Caki2 (cell line): ENCODE measurements around the gene APOBEC2. TPM values are rescaled to one million over a fixed set of nuclear protein-coding genes. Genes with fewer than 3 reads are reported as not detected.

ENCODE experiments used
- DNase-seq: peaks from one replicate; pipeline ENCODE4 v3.0.0-alpha.2; 2015; ENCODE audit warnings: low read depth
- in situ Hi-C: cut with HindIII; loops from 2 replicates; pipeline ENCODE4 v1.10.0; 2016; ENCODE audit warnings: low sequenced_read_pairs, low pct_unique_long_range_greater_than_20kb, mixed read lengths
- total RNA-seq: library from RNA; depleted of rRNA; stranded (reverse); fragments of >200 nt; shearing (Covaris generic); gene quantifications from 2 replicates; pipeline ENCODE4 v1.2.3, GENCODE V29; 2014; ENCODE audit warnings: low replicate concordance

The APOBEC2 gene
- total RNA-seq, 1 experiment from 2014 or later, result not detected

- no peak for DNase-seq
- in situ Hi-C loops, result no loop called here
Measured at GRCh38 chr6:41033776-41034175, 19.2 kb upstream of the APOBEC2 start.

- in situ Hi-C loops, result no loop called here
- peak; percentile 13 for DNase-seq
Measured at GRCh38 chr6:41036186-41036585, 16.8 kb upstream of the APOBEC2 start.

- DNase-seq, result peak; percentile 16
- in situ Hi-C loops, result no loop called here
Measured at GRCh38 chr6:41036601-41037000, 16.4 kb upstream of the APOBEC2 start.

- in situ Hi-C loops, result no loop called here
- no peak for DNase-seq
Measured at GRCh38 chr6:41037107-41037900, 15.7 kb upstream of the APOBEC2 start.

GRCh38 chr6:41038205-41038604 lies 14.8 kb upstream of the APOBEC2 start:
- DNase-seq, result no peak
- in situ Hi-C loops, result no loop called here

GRCh38 chr6:41039060-41039998 lies 13.7 kb upstream of the APOBEC2 start, which contains the start of gene UNC5CL:
TSS of gene UNC5CL (minus strand) at chr6:41039221. CDS start at chr6:41035074, 4,147 bp downstream.
- in situ Hi-C loops, result no loop called here
- peak; percentile 78 for DNase-seq

GRCh38 chr6:41040101-41040939 lies 12.7 kb upstream of the APOBEC2 start:
- peak; percentile 95 for DNase-seq
- in situ Hi-C loops, result no loop called here

GRCh38 chr6:41040940-41041536 lies 12.0 kb upstream of the APOBEC2 start:
- in situ Hi-C loops, result no loop called here
- DNase-seq, result no peak

- in situ Hi-C loops, result no loop called here
- DNase-seq, result no peak
Measured at GRCh38 chr6:41042226-41043055, 10.6 kb upstream of the APOBEC2 start, which contains the start of gene TSPO2. TSS of gene TSPO2 (plus strand) at chr6:41042467. CDS start at chr6:41042986, 519 bp downstream.

GRCh38 chr6:41043151-41043550 lies 9.9 kb upstream of the APOBEC2 start:
- no peak for DNase-seq
- in situ Hi-C loops, result no loop called here

GRCh38 chr6:41045664-41046063 lies 7.3 kb upstream of the APOBEC2 start:
- in situ Hi-C loops, result no loop called here

GRCh38 chr6:41046084-41046483 lies 6.9 kb upstream of the APOBEC2 start:
- DNase-seq, result no peak
- in situ Hi-C loops, result no loop called here

More at GRCh38 chr6:41045664-41046063, 7.3 kb upstream of the APOBEC2 start:
- no peak for DNase-seq

- in situ Hi-C loops, result no loop called here
- DNase-seq, result no peak
Measured at GRCh38 chr6:41047306-41047705, 5.7 kb upstream of the APOBEC2 start.

- in situ Hi-C loops, result no loop called here
Measured at GRCh38 chr6:41047745-41048732, 5.0 kb upstream of the APOBEC2 start.

GRCh38 chr6:41049521-41049920 lies 3.5 kb upstream of the APOBEC2 start:
- no peak for DNase-seq
- in situ Hi-C loops, result no loop called here

More at GRCh38 chr6:41047745-41048732, 5.0 kb upstream of the APOBEC2 start:
- DNase-seq, result no peak

- in situ Hi-C loops, result no loop called here
- DNase-seq, result no peak
Measured at GRCh38 chr6:41049955-41050354, 3.0 kb upstream of the APOBEC2 start.
